ENCODE data around the gene SPAG5.
A peak's percentile ranks its signal among the peaks of the same experiment; 100 is the strongest.

GRCh38 chr17:28554565-28554964 is 44.3 kb downstream of the SPAG5 start:
- TF ChIP-seq POLR2AphosphoS5 (IDR thresholded peaks at IDR 0.05) (no peak), POLR2A (IDR thresholded peaks at IDR 0.05; ENCODE audit: low read depth) (no peak), CTCF (IDR thresholded peaks at IDR 0.05) (peak in 1 of 3 experiments; percentile 14), EP300 (IDR thresholded peaks at IDR 0.05) (no peak)

Data from esophagus muscularis mucosa (tissue), 4 donors.